Non-pigmented ciliary epithelial cell (primary cell): ENCODE measurements around the gene ERI3.
"Not testable (repeated sequence)": the region's sequence is repeated elsewhere in the genome, so short reads cannot be mapped to it uniquely, and the experiment has no call there.

Source experiments
- DNase-seq: peaks from one replicate; pipeline ENCODE4 v3.0.0-alpha.2; 2010; ENCODE audit warnings: low read depth

Gene ERI3

DNA sequence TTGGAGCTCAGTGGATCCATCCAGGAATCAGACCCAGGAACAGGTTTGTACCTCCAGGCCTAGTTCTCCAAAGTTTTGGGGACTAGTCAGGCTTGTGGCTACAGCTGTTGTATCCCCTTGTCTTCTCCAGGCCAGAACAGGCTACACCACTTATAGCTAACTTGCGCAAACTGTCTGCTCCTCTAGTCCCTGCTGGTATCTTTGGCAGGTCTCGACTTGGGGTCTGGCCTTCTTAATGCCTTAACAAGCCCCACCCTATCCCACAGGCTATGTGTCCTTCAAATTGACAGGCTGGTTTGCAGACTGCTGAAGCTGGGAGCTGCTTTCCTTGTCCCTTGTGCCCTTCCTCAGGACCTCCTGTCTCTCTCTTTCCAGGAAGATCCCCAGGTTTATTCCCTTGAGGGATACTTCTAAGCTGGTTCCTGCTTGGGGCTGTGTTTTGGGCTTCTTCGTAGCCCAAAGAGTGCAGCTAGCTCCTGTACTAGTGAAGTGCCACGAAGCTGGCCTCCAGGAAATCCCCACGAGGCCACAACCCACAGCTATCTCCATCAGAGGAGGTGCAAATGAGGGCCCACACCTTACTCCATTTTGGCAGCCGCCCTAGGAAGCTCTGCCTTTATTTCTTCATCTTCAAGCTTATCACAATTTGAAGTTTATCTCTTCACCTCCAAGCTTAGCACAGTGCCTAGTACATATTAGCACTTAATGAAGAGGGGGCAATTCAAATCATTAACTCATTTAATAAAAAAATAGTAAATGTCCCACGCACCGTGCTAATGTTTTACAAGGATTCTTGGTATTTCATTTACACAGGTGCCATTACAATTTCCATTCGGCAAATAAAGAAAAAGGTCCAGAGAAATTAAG lies 142.5 kb downstream of the ERI3 start:
- DNase-seq, result no peak

DNA sequence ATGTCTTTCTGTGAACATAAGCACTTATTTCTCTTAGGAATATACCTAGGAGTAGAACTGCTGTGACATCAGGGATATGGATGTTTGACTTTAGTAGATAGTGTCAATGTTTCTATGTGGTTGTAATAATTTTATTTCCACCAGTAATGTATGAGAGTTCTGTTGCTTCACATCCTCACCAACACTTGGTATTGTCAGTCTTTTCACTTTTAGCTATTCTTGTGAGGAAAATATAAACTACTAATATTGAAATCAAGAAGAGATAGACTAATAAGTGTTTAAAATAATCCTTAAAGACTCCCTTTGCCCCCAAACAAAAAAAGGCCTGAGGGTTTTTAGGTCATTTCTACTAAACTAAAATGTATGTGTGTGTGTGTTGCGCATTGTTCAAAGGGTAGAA lies 144.5 kb downstream of the ERI3 start:
- DNase-seq, result no peak

DNA sequence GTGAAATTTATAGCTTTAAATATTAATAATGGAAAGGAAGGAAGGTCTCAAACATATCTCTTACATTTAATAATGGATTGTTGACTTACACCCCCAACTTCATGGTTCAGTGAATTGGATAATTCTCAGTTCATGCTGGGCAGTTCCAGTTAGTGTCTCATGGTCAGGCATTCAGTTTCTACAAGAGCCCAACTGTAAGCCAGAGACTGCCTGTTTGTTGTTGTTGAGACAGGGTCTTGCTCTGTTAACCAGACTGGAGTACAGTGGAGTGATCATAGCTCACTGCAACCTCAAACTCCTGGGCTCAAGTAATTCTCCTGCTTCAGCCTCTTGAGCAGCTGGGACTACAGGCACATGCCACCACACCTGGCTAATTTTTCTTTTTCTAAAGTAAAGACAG lies 146.8 kb downstream of the ERI3 start:
- DNase-seq, result no peak

DNA sequence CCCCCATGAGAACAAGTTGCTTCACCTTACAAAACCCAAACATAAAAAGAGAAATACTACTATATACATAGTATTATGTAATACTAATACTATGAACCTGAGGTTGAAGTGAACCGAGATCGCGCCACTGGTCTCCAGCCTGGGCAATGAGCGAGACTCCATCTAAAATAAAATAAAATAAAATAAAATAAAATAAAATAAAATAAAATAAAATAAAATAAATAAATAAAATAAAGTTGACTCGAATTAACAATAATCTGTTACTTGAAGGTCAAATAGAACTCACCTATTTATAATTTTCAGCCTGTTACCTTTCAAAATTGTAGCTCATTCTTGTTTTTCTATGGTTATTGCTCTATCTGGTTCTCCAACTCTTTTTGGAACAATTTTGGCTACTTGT lies 148.5 kb downstream of the ERI3 start:
- not testable (repeated sequence) for DNase-seq

DNA sequence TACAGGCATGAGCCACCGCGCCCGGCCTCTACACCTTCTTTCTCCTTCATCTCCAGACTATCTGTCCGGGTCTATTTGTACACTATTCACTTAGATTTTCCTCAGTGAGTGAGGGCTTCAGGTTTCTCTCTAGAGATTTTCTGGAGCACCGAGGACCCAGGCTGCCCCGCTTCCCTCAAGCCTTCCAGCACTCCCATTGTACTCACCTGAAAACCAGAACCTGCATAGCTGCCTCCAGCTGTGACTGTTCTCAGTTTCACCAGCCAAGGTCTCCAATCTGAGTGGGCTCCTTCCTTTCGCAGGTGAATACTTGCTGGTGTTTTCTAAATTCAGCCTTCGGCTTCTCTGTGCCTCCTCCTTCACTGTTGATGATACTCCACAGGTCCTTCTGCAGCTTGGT lies 154.7 kb downstream of the ERI3 start:
- no peak for DNase-seq

DNA sequence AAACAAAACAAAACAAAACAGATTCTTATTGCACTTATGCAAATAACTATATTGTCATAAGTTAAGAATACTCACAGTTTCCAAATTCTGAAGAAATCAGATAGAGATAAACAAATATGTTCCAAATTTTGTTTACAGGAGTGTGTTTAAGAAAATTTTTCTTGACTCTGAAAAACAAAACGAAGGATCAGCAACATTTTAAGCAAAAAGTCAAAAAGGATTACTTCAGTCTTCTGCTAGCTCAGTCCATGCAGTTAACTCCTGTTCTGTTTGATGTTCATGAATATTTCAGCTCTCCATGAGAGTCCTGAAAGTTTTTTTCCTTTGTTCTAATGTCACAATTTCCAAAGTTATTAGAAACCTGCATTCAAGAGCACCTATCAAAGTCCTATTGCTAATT lies 180.4 kb downstream of the ERI3 start:
- DNase-seq, result no peak
